ENCODE measurements around the gene NKAPD1. TPM values are rescaled to one million over a fixed set of nuclear protein-coding genes. Genes with fewer than 3 reads are reported as not detected.

Gene NKAPD1
- total and polyA plus RNA-seq, 9 of the 15 experiments (the other 6 are each of a cell fraction or from before 2014, with no cell fraction given), result 14.1 to 73.5 (median 29.3) TPM

GRCh38 chr11:112097734-112098528 lies 23.8 kb downstream of the NKAPD1 start (continued):
- TF ChIP-seq ARID3B (CRISPR knock-in tag; IDR thresholded peaks at IDR 0.05; ENCODE audit: borderline replicate concordance), result no peak
- TF ChIP-seq CEBPB (tag; IDR thresholded peaks at IDR 0.05), result peak; percentile 91
- TF ChIP-seq MEIS2 (IDR thresholded peaks at IDR 0.05; ENCODE audit: partially characterized antibody), result peak; percentile 91
- peak; percentile 62 for TF ChIP-seq CBFA2T2 (conservative IDR thresholded peaks at IDR 0.05)
- peak; percentile 91 for TF ChIP-seq CREM (IDR thresholded peaks at IDR 0.05; ENCODE audit: low read depth)
- TF ChIP-seq JUN (IDR thresholded peaks at IDR 0.05; ENCODE audit: borderline replicate concordance, low read depth, low read length), result 0 out of 2 replicates have a peak, but pooled peaks have one; percentile 32
- no peak for TF ChIP-seq JUN (CRISPR knock-in tag; IDR thresholded peaks at IDR 0.05; ENCODE audit: borderline replicate concordance)
- peak; percentile 59; the same call in 1 of the 2 replicates for TF ChIP-seq MTA2 (IDR thresholded peaks at IDR 0.05; ENCODE audit: low read depth)
- no peak for TF ChIP-seq MXI1 (IDR thresholded peaks at IDR 0.05; ENCODE audit: low read depth, low read length)
- peak in 1 of 2 experiments; percentile 85; a peak in 2 of 4 replicates for TF ChIP-seq HDAC1 (IDR thresholded peaks at IDR 0.05)
- no peak for TF ChIP-seq CHD2 (IDR thresholded peaks at IDR 0.05; ENCODE audit: low read depth, low read length)
- TF ChIP-seq SLC30A9 (CRISPR knock-in tag; IDR thresholded peaks at IDR 0.05), result no peak
- TF ChIP-seq BHLHE40 (IDR thresholded peaks at IDR 0.05; ENCODE audit: low read length), result peak; percentile 62; the same call in 1 of the 2 replicates
- no peak for TF ChIP-seq E2F1 (CRISPR knock-in tag; IDR thresholded peaks at IDR 0.05)
- 0 out of 2 replicates have a peak, but pooled peaks have one; percentile 13 for TF ChIP-seq POLR2H (tag; IDR thresholded peaks at IDR 0.05; ENCODE audit: low read depth)
- peak; percentile 89 for TF ChIP-seq ZEB2 (IDR thresholded peaks at IDR 0.05)
- TF ChIP-seq ZNF318 (IDR thresholded peaks at IDR 0.05; ENCODE audit: borderline replicate concordance in 1 of 2, low read depth in 1 of 2), result 0 out of 4 replicates have a peak, but pooled peaks of 1 of the 2 experiments have one; percentile 56
- 0 out of 2 replicates have a peak, but pooled peaks have one; percentile 44 for TF ChIP-seq EHMT2 (IDR thresholded peaks at IDR 0.05)
